ENCODE measurements around the gene HAO1.

GRCh38 chr20:7868108-7868507 lies 72.2 kb downstream of the HAO1 start:
- TF ChIP-seq EZH2 (IDR thresholded peaks at IDR 0.05; ENCODE audit: borderline replicate concordance), result no peak
- no peak for TF ChIP-seq CTCF (IDR thresholded peaks at IDR 0.05; ENCODE audit: poor library complexity)
- TF ChIP-seq EZH2phosphoT487 (IDR thresholded peaks at IDR 0.05; ENCODE audit: low read depth, severe bottlenecking, unreplicated experiment), result no peak
